Measurements from ENCODE around the gene PLA2G2F. TPM values are rescaled to one million over a fixed set of nuclear protein-coding genes. Genes with fewer than 3 reads are reported as not detected.

The PLA2G2F gene
- total RNA-seq, 4 donors from 2014 or later: not detected

- 96% methylated on average over 5 of the region's 5 CpGs for WGBS
- Histone ChIP-seq H3K4me3 (no peak overlapping the region), H3K36me3 (no peaks in the 10 kb centered on the region), H3K9me3 (no peaks in the 10 kb centered on the region), H3K27me3 (peaks cover 0 to 32% (median 0%) of the 10 kb centered on the region in 4 donors), H3K4me1 (peaks cover 0 to 5% (median 0%) of the 10 kb centered on the region in 4 donors), H3K27ac (replicated peaks in 1 of 4) (no peak overlapping the region)
- DNase-seq (ENCODE audit: extremely low spot score): no peak
- TF ChIP-seq POLR2AphosphoS5 (IDR thresholded peaks at IDR 0.05) (no peak), POLR2A (IDR thresholded peaks at IDR 0.05; ENCODE audit: low read depth) (no peak), EP300 (IDR thresholded peaks at IDR 0.05) (no peak), CTCF (IDR thresholded peaks at IDR 0.05) (no peak)
- intact Hi-C loops (cut with DNase I): no loop called here
Measured at GRCh38 chr1:20111452-20111851, 27.7 kb upstream of the PLA2G2F start.

- peaks cover 0 to 32% (median 0%) of the 10 kb centered on the region in 4 donors for H3K27me3 ChIP-seq
- peaks cover 0 to 5% (median 0%) of the 10 kb centered on the region in 4 donors for H3K4me1 ChIP-seq
- TF ChIP-seq CTCF (IDR thresholded peaks at IDR 0.05): no peak
- TF ChIP-seq POLR2A (IDR thresholded peaks at IDR 0.05; ENCODE audit: low read depth): no peak
- no peak for TF ChIP-seq POLR2AphosphoS5 (IDR thresholded peaks at IDR 0.05)
- no peak for TF ChIP-seq EP300 (IDR thresholded peaks at IDR 0.05)
- no peak overlapping the region for H3K4me3 ChIP-seq
- H3K36me3 ChIP-seq: no peaks in the 10 kb centered on the region
- no peak for DNase-seq (ENCODE audit: extremely low spot score)
- WGBS: 73% methylated on average over 3 of the region's 3 CpGs
- no peak overlapping the region for H3K27ac ChIP-seq (replicated peaks in 1 of 4)
- intact Hi-C loops (cut with DNase I): no loop called here
- H3K9me3 ChIP-seq: no peaks in the 10 kb centered on the region
Measured at GRCh38 chr1:20112279-20113000, 26.7 kb upstream of the PLA2G2F start.

DNA sequence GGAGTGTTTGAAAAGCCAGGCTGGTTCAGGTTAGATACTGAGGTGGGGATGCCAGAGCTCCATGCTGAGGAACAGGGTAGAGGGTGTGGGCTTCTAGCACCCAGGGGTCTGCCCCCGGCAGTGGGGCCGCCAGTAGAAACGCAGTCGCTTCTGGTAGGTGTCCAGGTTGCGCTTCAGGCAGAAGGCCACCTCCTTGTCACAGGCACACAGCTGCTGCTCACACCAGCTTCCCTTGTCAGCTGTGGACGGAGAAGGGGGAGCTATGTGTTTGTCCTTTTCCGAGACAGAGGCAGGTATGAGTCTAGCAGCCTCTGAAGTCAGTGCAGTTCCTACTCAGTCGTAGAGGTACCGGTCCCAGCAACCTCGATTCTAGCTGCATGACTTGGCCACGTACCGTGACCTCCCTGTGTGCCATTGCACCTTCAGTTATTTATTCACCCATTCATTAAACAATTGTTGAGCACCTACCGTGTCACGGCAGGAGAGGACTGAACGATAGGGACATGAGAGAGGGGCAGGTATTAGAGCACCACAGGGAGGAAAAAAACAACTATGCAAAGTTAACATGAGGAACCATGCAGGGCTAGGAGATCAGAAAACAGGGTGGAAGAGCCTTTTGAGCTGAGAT, 25.0 kb upstream of the PLA2G2F start:
- intact Hi-C loops (cut with DNase I): no loop called here
- peaks cover 0 to under 1% (median 0%) of the 10 kb centered on the region in 4 donors for H3K4me1 ChIP-seq
- no peaks in the 10 kb centered on the region for H3K9me3 ChIP-seq
- DNase-seq (ENCODE audit: extremely low spot score): no peak
- no peaks in the 10 kb centered on the region for H3K36me3 ChIP-seq
- peaks cover 0 to 34% (median 0%) of the 10 kb centered on the region in 4 donors for H3K27me3 ChIP-seq
- WGBS: 69% methylated on average over 8 of the region's 15 CpGs
- TF ChIP-seq EP300 (IDR thresholded peaks at IDR 0.05): no peak
- TF ChIP-seq CTCF (IDR thresholded peaks at IDR 0.05): no peak
- no peak for TF ChIP-seq POLR2AphosphoS5 (IDR thresholded peaks at IDR 0.05)
- no peak for TF ChIP-seq POLR2A (IDR thresholded peaks at IDR 0.05; ENCODE audit: low read depth)
- no peak overlapping the region for H3K4me3 ChIP-seq
- no peak overlapping the region for H3K27ac ChIP-seq (replicated peaks in 1 of 4)

GRCh38 chr1:20115479-20115878, 23.6 kb upstream of the PLA2G2F start:
- no peak overlapping the region for H3K27ac ChIP-seq (replicated peaks in 1 of 4)
- H3K4me3 ChIP-seq: no peak overlapping the region
- intact Hi-C loops (cut with DNase I): no loop called here
- TF ChIP-seq CTCF (IDR thresholded peaks at IDR 0.05): no peak
- TF ChIP-seq POLR2A (IDR thresholded peaks at IDR 0.05; ENCODE audit: low read depth): no peak
- TF ChIP-seq EP300 (IDR thresholded peaks at IDR 0.05): no peak
- no peaks in the 10 kb centered on the region for H3K4me1 ChIP-seq
- 80% methylated on average over 2 of the region's 4 CpGs for WGBS
- H3K27me3 ChIP-seq: peaks cover 0 to 32% (median 0%) of the 10 kb centered on the region in 4 donors
- no peak for DNase-seq (ENCODE audit: extremely low spot score)
- no peaks in the 10 kb centered on the region for H3K36me3 ChIP-seq
- H3K9me3 ChIP-seq: no peaks in the 10 kb centered on the region
